Nasal cavity respiratory epithelium epithelial cell of viscerocranial mucosa (primary cell): Measurements from ENCODE around the gene C1QTNF5. TPM values are rescaled to one million over a fixed set of nuclear protein-coding genes. Genes with fewer than 3 reads are reported as not detected.

Experiments
- total RNA-seq: library from RNA; depleted of rRNA; stranded (reverse); fragments of >200 nt; gene quantifications from 2 replicates; pipeline ENCODE4 v1.2.3, GENCODE V29; 2014

The C1QTNF5 gene
- 0.34 and 0.36 TPM in 2 replicates for total RNA-seq

GRCh38 chr11:119340335-119341221, at the start of gene C1QTNF5:
C1QTNF5 (minus strand) TSS chr11:119340883; CDS start chr11:119340397, 486 bp downstream.

GRCh38 chr11:119381181-119381988, 40.7 kb upstream of the C1QTNF5 start, which contains the start of gene USP2:
USP2 (minus strand) TSS chr11:119381690; CDS start chr11:119373480, 8,210 bp downstream.

GRCh38 chr11:119346605-119347004, 5.9 kb upstream of the C1QTNF5 start, which contains the start of gene MFRP:
MFRP (minus strand) TSS chr11:119346705; CDS start chr11:119346513, 192 bp downstream.

GRCh38 chr11:119334174-119334930, 6.3 kb downstream of the C1QTNF5 start, which contains the start of gene RNF26:
RNF26 (plus strand) TSS chr11:119334527; CDS start chr11:119335123, 596 bp downstream.

GRCh38 chr11:119316729-119317591, 23.7 kb downstream of the C1QTNF5 start, which contains the start of gene MCAM:
MCAM (minus strand) TSS chr11:119317130; CDS start chr11:119317101, 29 bp downstream.

Other genes starting within 250 kb of the C1QTNF5 start
- 21.2 and 27.1 TPM in 2 replicates for gene DPAGT1, start 239.0 kb downstream of the C1QTNF5 start, total RNA-seq
- gene C2CD2L, start 233.5 kb downstream of the C1QTNF5 start, total RNA-seq = 2.5 and 3.1 TPM in 2 replicates
- gene HINFP, start 219.3 kb downstream of the C1QTNF5 start, total RNA-seq = 13.0 and 21.9 TPM in 2 replicates
- under 0.01 and 0.07 TPM in 2 replicates for gene ABCG4, start 191.8 kb downstream of the C1QTNF5 start, total RNA-seq
- gene NLRX1, start 172.2 kb downstream of the C1QTNF5 start, total RNA-seq = 25.6 and 28.9 TPM in 2 replicates
- 0.07 TPM in 1 of 2 replicates, not detected in the other for gene NHERF4, start 155.4 kb downstream of the C1QTNF5 start, total RNA-seq
- gene CBL, start 134.5 kb downstream of the C1QTNF5 start, total RNA-seq = 9.9 and 14.6 TPM in 2 replicates
- gene MCAM, start 23.8 kb downstream of the C1QTNF5 start, total RNA-seq = 21.2 and 67.8 TPM in 2 replicates
- gene RNF26, start 6.4 kb downstream of the C1QTNF5 start, total RNA-seq = 3.4 and 11.7 TPM in 2 replicates
- gene MFRP, start 5.8 kb upstream of the C1QTNF5 start, total RNA-seq = not detected in 2 replicates
- 1.4 and 2.4 TPM in 2 replicates for gene USP2, start 40.8 kb upstream of the C1QTNF5 start, total RNA-seq
- under 0.01 TPM in 1 of 2 replicates, not detected in the other for gene THY1, start 82.3 kb upstream of the C1QTNF5 start, total RNA-seq